Measurements from ENCODE around the gene ABTB2.

Gene ABTB2

GRCh38 chr11:34324466-34324865 lies 33.3 kb downstream of the ABTB2 start:
- TF ChIP-seq REST (IDR thresholded peaks at IDR 0.05; ENCODE audit: insufficient read depth in 1 of 2, low read depth in 2 of 2, low read length in 2 of 2) (no peak), TAF1 (IDR thresholded peaks at IDR 0.05; ENCODE audit: borderline replicate concordance, insufficient read depth, low read length) (no peak), POLR2AphosphoS5 (IDR thresholded peaks at IDR 0.05; ENCODE audit: low read depth, low read length) (no peak), FOXP2 (optimal IDR thresholded peaks at IDR 0.05; ENCODE audit: borderline replicate concordance, extremely low read depth, extremely low read length, insufficient read depth) (no peak), SIN3A (IDR thresholded peaks at IDR 0.05; ENCODE audit: borderline replicate concordance, insufficient read depth, low read length) (no peak)

- TF ChIP-seq POLR2AphosphoS5 (IDR thresholded peaks at IDR 0.05; ENCODE audit: low read depth, low read length) (no peak), FOXP2 (optimal IDR thresholded peaks at IDR 0.05; ENCODE audit: borderline replicate concordance, extremely low read depth, extremely low read length, insufficient read depth) (no peak), SIN3A (IDR thresholded peaks at IDR 0.05; ENCODE audit: borderline replicate concordance, insufficient read depth, low read length) (no peak), TAF1 (IDR thresholded peaks at IDR 0.05; ENCODE audit: borderline replicate concordance, insufficient read depth, low read length) (no peak), REST (IDR thresholded peaks at IDR 0.05; ENCODE audit: insufficient read depth in 1 of 2, low read depth in 2 of 2, low read length in 2 of 2) (no peak)
Measured at GRCh38 chr11:34323601-34324000, 34.2 kb downstream of the ABTB2 start.

GRCh38 chr11:34318111-34319037 lies 39.4 kb downstream of the ABTB2 start:
- TF ChIP-seq TAF1 (IDR thresholded peaks at IDR 0.05; ENCODE audit: borderline replicate concordance, insufficient read depth, low read length) = no peak
- no peak for TF ChIP-seq FOXP2 (optimal IDR thresholded peaks at IDR 0.05; ENCODE audit: borderline replicate concordance, extremely low read depth, extremely low read length, insufficient read depth)
- no peak for TF ChIP-seq SIN3A (IDR thresholded peaks at IDR 0.05; ENCODE audit: borderline replicate concordance, insufficient read depth, low read length)
- no peak for TF ChIP-seq REST (IDR thresholded peaks at IDR 0.05; ENCODE audit: insufficient read depth in 1 of 2, low read depth in 2 of 2, low read length in 2 of 2)
- TF ChIP-seq POLR2AphosphoS5 (IDR thresholded peaks at IDR 0.05; ENCODE audit: low read depth, low read length) = no peak

GRCh38 chr11:34317666-34318065 lies 40.1 kb downstream of the ABTB2 start:
- TF ChIP-seq FOXP2 (optimal IDR thresholded peaks at IDR 0.05; ENCODE audit: borderline replicate concordance, extremely low read depth, extremely low read length, insufficient read depth) = no peak
- TF ChIP-seq REST (IDR thresholded peaks at IDR 0.05; ENCODE audit: insufficient read depth in 1 of 2, low read depth in 2 of 2, low read length in 2 of 2) = no peak
- TF ChIP-seq SIN3A (IDR thresholded peaks at IDR 0.05; ENCODE audit: borderline replicate concordance, insufficient read depth, low read length) = no peak

All from PFSK-1 (cell line).